ENCODE measurements around the gene KRT73. TPM values are rescaled to one million over a fixed set of nuclear protein-coding genes. Genes with fewer than 3 reads are reported as not detected.

The KRT73 gene
- total RNA-seq, 1 experiment from 2014 or later = 0.51 TPM

DNA sequence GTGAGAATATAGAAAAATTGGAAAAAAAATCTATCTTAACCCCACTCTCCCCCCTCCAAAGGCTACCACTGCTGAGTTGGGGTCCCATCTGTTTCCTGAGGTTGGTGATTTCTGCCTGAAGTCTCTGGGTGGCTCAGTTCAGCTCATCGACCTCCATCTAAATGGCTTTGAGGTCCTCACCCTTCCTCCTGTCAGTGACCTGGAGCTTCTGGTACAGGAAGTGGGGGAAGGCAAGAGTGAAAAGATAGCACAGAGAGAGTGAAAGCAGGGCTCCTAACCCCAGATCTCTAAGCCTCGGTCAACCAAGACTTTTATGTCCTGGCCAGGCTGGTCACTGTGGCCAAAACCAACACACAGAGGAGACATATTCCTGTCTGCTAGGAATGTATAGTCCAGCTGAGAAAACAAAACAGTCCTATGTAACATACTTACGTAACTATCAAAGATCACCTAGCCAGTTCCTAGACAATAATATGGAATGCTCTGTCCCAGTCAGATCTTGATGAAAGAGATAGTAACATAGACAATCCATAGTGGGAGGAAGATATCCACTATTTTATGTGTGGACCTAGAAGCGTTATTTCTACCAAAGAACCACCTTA is 12.3 kb upstream of the KRT73 start:
- DNase-seq (ENCODE audit: low read depth) = no peak
- in situ Hi-C loops (cut with HindIII; ENCODE audit: low pct_unique_long_range_greater_than_20kb, low sequenced_read_pairs) = no loop called here

DNA sequence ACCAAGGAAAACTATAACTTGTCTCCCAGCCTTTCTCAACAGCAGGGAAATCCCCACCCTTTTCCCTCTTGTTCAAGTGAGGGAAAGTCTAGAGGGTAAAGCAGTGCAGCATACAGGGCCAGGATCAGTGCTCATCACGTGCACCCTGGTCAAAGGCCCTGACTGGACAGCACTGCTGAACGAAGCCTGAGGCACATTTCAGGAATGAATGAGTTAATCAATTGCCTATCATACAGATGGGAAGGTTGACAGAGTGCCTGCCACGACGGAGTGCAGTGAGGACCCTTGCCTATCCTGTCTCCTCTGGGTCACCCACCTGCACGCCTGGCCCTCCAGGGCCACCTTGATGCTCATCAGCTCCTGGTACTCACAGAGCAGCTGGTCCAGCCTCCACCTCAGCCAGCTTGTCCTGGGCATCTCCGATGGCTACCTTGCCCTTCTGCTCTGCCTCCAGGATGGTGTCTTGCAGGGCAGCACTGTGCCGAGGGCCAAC is 11.7 kb upstream of the KRT73 start:
- in situ Hi-C loops (cut with HindIII; ENCODE audit: low pct_unique_long_range_greater_than_20kb, low sequenced_read_pairs) = no loop called here
- DNase-seq (ENCODE audit: low read depth) = no peak

DNA sequence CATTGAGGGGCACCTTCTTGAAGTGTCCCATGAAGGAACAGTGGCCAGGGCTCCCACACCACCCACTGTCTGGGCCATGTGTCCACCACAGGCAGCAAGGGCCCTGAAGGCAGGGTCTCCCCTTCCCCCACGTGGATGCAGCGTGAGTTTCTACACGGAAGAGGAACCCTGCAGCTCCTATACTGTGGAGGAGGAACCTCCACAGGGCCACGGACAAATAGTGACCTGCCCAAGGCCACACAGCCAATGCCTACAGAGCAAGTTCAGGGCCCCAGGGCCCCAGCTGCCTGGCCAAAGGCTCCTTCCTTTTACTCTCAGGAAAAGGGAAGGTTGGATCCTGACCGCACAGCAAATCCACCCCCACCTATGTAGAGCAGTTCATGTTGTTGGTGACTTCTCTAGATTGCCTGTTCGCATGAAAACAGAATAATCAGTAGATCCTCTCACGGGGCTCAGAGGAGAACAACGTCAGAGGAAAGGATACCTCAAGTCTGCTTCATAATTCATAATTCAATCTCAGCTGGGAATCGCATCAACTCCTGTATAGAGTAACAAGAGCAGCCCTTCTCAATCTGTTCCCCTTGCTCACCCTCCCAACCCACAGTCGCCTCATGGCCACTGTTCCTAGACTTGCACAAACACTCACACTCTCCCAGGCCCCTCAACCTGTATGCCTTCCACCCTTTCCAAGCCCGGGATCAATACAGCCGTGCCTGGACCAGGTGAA is 11.1 kb upstream of the KRT73 start:
- no peak for DNase-seq (ENCODE audit: low read depth)
- in situ Hi-C loops (cut with HindIII; ENCODE audit: low pct_unique_long_range_greater_than_20kb, low sequenced_read_pairs) = no loop called here

DNA sequence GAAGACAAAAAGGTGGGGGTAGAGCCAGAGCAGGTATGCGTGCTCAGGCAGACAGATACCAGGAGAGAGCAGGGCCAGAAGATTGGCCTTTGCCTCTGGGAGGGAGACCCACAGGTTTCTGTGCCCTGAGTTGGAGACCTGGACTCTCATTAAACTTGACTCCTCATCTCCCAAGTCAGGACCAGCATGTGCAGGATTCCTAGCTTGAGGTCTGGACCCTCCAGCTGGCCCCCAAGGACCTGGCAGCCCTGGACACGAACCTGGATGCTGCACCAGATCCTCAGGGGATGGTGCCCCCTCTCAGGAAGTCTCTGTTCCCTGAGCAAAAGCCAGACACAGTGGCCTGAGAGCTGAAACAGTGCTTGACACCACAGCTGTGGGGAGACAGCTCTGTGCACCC is 10.5 kb upstream of the KRT73 start:
- DNase-seq (ENCODE audit: low read depth) = no peak
- in situ Hi-C loops (cut with HindIII; ENCODE audit: low pct_unique_long_range_greater_than_20kb, low sequenced_read_pairs) = no loop called here

DNA sequence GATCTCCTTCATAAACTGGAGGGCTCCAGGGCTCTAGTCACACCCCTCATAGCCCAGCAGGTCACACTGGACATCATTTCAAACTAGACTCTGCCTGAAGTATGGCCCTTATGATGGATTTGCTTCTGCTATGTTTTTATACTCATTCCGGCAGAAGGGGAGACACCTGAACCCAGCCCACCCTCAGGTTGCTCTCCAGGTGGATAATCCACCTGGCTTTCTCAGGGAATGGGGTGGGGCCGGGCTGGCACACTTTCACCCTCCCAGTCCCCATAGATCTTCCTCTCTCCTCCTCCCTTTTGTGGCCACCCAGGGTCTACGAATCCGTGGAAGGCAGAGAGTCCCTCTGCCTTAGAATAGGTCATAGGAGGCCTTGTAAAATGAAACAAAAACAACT is 9.8 kb upstream of the KRT73 start:
- no peak for DNase-seq (ENCODE audit: low read depth)
- in situ Hi-C loops (cut with HindIII; ENCODE audit: low pct_unique_long_range_greater_than_20kb, low sequenced_read_pairs) = no loop called here

DNA sequence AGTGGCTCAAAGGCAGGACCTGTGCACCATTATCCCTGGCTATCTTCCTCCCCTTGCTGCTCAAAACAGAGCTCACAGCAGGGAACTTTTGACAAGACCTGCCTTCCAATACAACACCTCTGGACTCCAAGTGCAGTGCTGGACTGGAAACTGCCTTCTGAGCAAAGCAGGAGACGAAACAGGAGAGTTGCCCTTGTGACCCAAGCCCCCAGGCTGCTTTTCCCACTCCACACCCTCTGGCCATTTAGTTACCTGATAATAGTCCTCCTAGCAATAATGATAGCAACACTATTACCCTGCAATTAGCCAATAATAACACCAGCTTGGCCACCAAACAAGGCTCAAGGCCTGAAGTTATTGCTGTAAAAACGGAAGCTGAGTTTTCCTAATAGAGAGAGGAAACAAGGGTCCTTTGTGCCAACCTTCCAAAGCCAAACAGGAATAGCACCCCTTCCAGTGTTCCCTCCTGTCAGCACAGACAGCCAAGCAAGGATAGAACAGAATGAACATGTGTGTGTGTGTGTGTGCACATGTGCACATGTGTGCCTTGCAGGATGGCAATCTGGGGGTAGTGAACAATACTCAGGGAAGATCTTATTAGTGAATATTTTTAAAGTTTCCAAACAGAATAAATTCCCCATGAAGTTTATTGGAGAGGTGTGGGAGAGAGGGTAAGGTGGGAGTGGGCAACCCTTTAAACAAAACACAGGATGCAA is 9.2 kb upstream of the KRT73 start:
- in situ Hi-C loops (cut with HindIII; ENCODE audit: low pct_unique_long_range_greater_than_20kb, low sequenced_read_pairs) = no loop called here
- no peak for DNase-seq (ENCODE audit: low read depth)

DNA sequence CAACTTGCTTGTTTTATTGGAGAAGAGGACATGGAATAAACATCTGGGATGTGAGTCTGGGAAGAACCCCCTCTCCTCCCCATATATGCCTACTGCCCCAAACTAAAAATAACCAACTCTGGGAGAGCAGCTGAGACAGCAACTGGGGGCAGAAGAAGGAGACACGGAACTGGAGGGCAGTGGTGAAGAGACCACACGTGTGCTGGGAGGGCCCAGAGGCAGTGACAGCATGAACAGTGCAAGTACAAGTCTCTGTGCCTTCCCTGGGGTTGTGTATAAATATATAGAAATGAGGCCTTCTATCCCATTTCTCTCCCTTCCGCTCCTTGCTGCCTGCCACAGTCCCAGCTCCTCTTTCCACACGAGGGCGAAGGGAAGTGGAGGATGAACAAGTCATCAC is 4.0 kb upstream of the KRT73 start:
- no peak for DNase-seq (ENCODE audit: low read depth)
- in situ Hi-C loops (cut with HindIII; ENCODE audit: low pct_unique_long_range_greater_than_20kb, low sequenced_read_pairs) = no loop called here

DNA sequence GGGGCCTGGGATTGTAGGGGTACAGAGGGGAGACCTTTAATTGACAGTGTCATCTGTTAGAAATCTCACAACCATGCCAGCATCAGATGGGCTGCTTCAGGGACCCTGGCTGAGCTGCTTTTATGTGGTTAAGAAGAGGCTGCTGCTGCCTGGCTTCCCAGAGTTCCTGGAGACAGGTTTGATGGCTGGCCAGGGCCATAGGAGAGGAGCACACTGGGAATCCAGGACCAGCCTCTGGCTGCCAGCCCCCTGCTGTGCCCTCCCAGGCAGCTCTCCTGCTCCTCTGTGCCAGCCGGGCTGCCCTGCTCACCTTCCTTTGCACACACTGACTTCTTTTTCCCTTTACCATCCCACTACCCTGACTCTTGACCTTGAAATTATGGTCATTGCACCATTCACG is 507 bp upstream of the KRT73 start:
- in situ Hi-C loops (cut with HindIII; ENCODE audit: low pct_unique_long_range_greater_than_20kb, low sequenced_read_pairs) = no loop called here
- no peak for DNase-seq (ENCODE audit: low read depth)

DNA sequence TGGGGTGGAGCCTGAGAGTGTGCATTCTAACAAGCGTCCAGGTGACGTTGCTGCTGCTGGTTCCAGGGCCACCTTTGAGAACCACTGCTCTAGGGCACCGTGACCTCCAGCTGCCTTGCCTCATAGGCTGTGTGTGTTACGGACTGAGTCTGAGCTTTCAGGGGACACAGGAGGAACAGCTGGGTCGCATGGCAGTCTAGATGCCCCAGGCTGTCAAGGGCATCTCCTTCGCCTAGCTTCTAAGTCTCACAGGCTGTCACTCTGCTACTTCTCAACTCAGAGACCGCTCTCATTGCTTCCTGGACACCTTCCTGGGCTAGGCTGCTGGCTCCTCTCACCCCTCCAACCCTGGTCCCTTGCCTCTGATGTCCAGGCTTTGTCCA is 965 bp downstream of the KRT73 start:
- in situ Hi-C loops (cut with HindIII; ENCODE audit: low pct_unique_long_range_greater_than_20kb, low sequenced_read_pairs) = no loop called here
- no peak for DNase-seq (ENCODE audit: low read depth)

DNA sequence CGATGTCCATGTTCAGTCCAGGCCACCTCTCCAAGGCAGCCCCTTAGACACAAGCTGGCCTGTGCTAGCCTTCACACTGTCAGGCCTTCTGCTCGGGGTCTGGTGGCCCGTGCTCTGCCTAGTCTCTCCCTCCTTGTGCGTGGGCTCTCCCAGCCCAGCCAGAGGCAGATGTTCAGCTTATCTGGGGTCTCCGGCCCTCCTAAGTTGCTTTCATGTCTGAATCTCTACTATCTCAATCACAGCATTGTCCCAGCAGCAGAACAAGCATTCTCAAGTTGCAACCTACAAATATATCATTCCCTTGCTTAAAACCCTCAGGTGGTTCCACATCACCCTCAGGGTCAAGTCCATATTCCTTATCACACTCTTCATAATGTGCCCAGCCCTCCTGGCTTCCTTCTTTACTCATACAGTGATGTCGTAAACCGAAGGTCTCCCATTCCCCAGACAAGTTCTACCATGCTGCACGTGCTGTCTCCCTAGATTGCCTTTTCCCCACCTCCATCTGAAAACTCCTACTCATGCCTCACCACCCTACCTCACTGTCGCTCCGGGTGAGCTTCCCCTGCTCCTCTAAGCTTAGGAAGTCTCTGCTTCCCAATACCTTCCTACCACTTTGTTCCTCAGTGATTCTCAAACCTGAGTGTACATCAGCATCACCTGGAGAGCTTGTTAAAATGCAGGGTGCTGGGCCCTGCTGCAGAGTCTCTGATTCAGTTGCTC is 1.5 kb downstream of the KRT73 start:
- DNase-seq (ENCODE audit: low read depth) = no peak
- in situ Hi-C loops (cut with HindIII; ENCODE audit: low pct_unique_long_range_greater_than_20kb, low sequenced_read_pairs) = no loop called here

DNA sequence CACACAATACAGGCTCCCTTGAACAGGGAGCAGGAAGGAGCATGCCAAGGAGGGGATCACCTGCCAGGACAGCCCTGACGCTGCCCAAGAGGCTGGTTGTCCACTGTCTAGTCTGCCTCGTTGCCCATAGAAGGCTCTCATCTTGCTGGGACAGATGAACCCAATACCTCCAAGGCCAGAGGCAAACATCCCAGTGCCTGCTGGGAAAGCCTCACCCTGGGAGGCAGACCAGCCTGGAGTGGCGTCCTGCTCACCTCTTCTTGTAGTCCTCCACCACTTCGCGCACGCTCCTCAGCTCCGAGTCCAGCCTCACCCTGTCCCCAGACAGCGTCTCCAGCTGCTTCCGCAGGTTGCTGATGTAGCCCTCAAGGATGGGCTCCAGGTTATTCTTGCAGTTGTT is 2.4 kb downstream of the KRT73 start:
- in situ Hi-C loops (cut with HindIII; ENCODE audit: low pct_unique_long_range_greater_than_20kb, low sequenced_read_pairs) = no loop called here
- DNase-seq (ENCODE audit: low read depth) = no peak

DNA sequence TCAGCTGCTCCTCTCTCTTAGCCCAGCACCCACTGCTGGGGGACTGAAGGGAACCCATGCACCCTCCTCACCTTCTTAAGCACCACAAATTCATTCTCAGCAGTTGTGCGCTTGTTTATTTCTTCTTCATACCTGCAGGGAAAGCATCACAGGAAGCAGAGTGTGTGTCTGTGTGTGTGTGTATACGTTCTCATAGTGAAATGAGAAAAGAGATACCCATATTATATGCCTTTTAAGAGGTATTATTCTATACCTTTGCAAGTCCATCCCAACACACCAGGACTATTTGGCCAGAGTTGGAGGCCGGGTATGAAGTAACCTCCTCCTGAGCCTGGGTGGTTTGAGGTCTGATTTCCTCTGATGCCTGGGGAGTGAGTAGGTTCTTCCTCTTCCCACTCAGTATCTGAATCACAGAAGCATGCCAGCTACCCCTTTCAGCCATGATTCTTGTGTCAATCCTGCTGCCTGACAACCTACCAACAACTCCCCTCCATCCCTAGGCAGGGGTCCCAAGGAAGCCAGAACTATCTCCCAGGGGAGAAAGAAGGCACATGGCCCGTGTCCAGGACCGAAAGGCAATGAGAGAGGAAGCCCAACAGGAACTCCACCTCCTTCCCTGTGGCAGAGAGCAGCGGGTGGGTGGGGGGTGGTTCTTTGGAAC is 3.0 kb downstream of the KRT73 start:
- DNase-seq (ENCODE audit: low read depth) = no peak
- in situ Hi-C loops (cut with HindIII; ENCODE audit: low pct_unique_long_range_greater_than_20kb, low sequenced_read_pairs) = no loop called here

DNA sequence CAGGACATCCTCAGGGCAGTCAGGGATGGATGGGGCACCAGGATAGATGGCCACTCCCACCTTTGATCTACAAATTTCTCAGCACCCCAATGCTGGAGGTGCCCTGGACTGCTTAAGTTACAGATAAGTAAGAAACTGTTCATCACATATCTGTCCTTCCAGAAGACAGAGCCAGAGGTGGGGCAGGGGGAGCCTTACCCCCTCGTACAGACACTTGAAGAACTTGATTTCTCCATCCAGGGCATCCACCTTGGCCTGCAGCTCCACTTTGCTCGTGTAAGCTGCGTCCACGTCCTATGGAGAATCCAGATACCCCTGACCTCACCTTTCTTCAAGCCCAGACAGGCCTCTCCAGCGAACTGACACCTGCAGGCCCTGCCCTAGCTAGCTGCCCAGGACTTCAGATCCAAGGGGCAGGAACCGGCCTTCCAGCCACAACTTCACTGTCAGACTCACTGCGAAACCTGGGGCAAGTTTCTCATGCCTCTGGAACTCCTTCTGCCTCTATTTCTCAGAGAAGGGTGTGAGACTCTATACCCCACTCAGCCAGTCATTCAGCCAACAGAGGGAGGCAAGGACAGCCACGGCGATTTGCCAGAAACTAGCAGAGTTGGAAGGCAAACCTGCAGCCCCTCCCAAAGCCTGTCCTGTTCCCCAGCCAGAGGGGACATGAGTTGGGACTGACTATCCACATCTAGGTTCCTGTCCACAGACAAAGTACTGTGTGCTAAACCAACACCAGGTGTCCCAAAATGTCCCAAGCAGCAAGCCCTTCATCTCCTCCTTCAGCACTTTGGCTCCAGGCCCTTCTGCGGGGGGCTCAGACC is 3.8 kb downstream of the KRT73 start:
- in situ Hi-C loops (cut with HindIII; ENCODE audit: low pct_unique_long_range_greater_than_20kb, low sequenced_read_pairs) = no loop called here
- no peak for DNase-seq (ENCODE audit: low read depth)

DNA sequence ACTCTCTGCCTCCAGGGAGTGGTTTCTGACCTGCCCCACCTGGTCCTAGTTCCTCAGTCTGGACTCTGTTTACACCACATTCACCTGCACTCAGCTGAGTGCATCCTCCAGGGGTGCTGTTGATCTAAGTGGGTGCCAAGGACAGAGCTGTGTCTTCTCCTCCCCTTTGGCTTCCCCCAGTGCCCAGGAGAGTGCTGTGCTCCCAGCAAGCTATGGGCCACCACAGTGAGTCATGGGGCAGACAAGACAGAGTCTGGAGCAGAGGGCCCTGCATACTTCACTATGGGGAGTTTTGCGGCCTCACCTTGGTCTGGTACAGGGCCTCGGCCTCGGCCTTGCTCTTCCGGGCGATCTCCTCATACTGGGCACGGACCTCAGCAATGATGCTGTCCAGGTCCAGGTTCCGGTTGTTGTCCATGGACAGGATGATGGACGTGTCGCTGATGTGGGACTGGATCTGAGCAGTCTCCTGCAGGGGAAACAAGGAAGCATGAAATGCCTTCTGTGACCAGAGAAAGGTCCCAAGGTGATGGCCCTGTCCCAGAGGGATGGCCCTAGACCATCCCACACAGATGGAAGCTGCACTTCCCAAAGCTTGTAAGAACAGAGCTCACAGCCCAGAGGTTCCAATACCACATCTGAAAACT is 4.9 kb downstream of the KRT73 start:
- DNase-seq (ENCODE audit: low read depth) = no peak

DNA sequence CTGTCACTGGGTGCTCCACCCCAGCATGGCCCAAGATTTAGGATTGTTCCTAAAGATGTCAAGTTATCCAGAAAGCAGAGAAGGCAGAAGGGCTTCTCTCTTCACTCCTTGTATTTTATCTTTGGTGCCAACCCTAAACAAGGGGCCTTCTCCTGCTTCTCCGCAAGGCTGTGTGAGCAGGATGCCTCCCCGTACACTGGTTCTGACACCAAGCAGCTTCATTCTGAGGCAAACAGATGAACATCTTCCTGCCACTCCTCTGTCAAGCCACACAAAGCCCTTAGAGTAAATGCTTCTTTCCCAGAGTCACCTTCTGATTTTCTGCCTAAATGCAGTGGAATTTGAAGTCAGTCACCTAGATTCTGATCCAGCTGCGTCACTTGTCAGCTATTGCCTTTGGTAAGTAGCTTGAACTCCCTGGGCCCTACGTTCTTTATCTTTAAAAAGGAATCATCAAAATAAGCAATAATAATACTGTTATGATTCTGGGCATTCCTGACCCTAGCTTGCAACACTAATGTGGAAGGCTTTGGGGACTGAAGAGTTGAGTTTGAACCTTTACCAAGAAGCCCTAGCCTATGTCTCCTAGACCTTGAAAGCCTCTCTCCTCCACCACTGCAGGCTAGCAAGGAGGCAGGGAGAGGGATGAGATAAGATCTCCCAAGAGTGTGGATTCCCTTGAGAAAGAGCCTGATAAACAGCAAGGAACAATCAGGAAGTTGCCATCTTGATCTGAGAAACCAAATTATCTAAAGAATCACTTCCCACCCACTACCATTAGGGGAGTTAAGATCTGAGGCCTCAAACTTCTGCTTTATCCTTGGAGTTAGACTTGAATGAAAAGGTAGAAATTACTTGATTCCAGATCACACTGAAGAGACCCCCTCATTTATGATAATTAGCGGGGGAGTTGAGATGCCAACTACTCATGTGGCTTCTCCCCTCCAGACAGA is 5.7 kb downstream of the KRT73 start:
- no peak for DNase-seq (ENCODE audit: low read depth)
- in situ Hi-C loops (cut with HindIII; ENCODE audit: low pct_unique_long_range_greater_than_20kb, low sequenced_read_pairs) = no loop called here

More for the DNA sequence above, 4.9 kb downstream of the KRT73 start:
- in situ Hi-C loops (cut with HindIII; ENCODE audit: low pct_unique_long_range_greater_than_20kb, low sequenced_read_pairs) = no loop called here

DNA sequence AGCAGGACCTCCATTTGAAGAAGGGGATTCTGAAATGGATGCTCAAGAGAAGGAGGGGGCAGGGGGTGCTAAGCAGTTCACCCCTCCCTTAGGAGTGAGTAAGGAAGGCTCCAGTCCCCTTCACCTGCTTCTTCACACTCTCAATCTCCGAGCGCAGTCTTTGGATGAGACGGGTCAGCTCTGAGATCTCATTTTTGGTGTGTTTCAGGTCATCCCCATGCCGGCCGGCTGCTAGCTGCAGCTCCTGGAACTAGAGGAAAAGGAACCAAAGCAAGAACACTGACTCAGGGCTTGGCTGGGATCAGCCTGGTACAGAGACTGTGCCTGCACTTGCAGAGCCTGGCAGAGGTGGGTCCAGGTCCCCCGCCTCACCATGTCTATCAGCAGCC is 7.3 kb downstream of the KRT73 start:
- in situ Hi-C loops (cut with HindIII; ENCODE audit: low pct_unique_long_range_greater_than_20kb, low sequenced_read_pairs) = no loop called here
- no peak for DNase-seq (ENCODE audit: low read depth)

All from Caki2 (cell line).